ENCODE data around the gene HACD3.
A peak's percentile ranks its signal among the peaks of the same experiment; 100 is the strongest.

HACD3 gene

GRCh38 chr15:65569728-65570127 is 39.5 kb downstream of the HACD3 start:
- H3K4me3 ChIP-seq (ENCODE audit: low read depth, low read length): no peak overlapping the region
- H3K36me3 ChIP-seq (ENCODE audit: insufficient read depth, low read length): peaks cover 36% of the 10 kb centered on the region
- no peaks in the 10 kb centered on the region for H3K4me1 ChIP-seq (ENCODE audit: control insufficient read depth, insufficient read depth, low read length, unreplicated experiment)
- no peak overlapping the region for H3K27ac ChIP-seq (ENCODE audit: low read depth, low read length)
- H3K79me2 ChIP-seq (ENCODE audit: control insufficient read depth, insufficient read depth, low read length, unreplicated experiment): no peaks in the 10 kb centered on the region
- H2AFZ ChIP-seq (ENCODE audit: low read length, unreplicated experiment): no peak overlapping the region
- no peaks in the 10 kb centered on the region for H3K27me3 ChIP-seq (ENCODE audit: insufficient read depth, low read length)

GRCh38 chr15:65571971-65572370 is 41.7 kb downstream of the HACD3 start:
- no peaks in the 10 kb centered on the region for H3K27me3 ChIP-seq (ENCODE audit: insufficient read depth, low read length)
- H3K4me1 ChIP-seq (ENCODE audit: control insufficient read depth, insufficient read depth, low read length, unreplicated experiment): peaks cover 11% of the 10 kb centered on the region
- H2AFZ ChIP-seq (ENCODE audit: low read length, unreplicated experiment): no peak overlapping the region
- H3K79me2 ChIP-seq (ENCODE audit: control insufficient read depth, insufficient read depth, low read length, unreplicated experiment): no peaks in the 10 kb centered on the region
- H3K27ac ChIP-seq (ENCODE audit: low read depth, low read length): no peak overlapping the region
- H3K36me3 ChIP-seq (ENCODE audit: insufficient read depth, low read length): peaks cover 29% of the 10 kb centered on the region
- no peak overlapping the region for H3K4me3 ChIP-seq (ENCODE audit: low read depth, low read length)

- H3K27me3 ChIP-seq (ENCODE audit: insufficient read depth, low read length): no peaks in the 10 kb centered on the region
- H3K4me3 ChIP-seq (ENCODE audit: low read depth, low read length): no peak overlapping the region
- H3K79me2 ChIP-seq (ENCODE audit: control insufficient read depth, insufficient read depth, low read length, unreplicated experiment): no peaks in the 10 kb centered on the region
- peaks cover 34% of the 10 kb centered on the region for H3K4me1 ChIP-seq (ENCODE audit: control insufficient read depth, insufficient read depth, low read length, unreplicated experiment)
- H3K36me3 ChIP-seq (ENCODE audit: insufficient read depth, low read length): peaks cover 40% of the 10 kb centered on the region
- H2AFZ ChIP-seq (ENCODE audit: low read length, unreplicated experiment): no peak overlapping the region
- peak overlapping the region; percentile 72 for H3K27ac ChIP-seq (ENCODE audit: low read depth, low read length)
These were observed 46.4 kb downstream of the HACD3 start for GRCh38 chr15:65576664-65577063.

GRCh38 chr15:65577129-65577996 is 47.1 kb downstream of the HACD3 start:
- Histone ChIP-seq H3K4me1 (ENCODE audit: control insufficient read depth, insufficient read depth, low read length, unreplicated experiment) (peaks cover 34% of the 10 kb centered on the region), H2AFZ (ENCODE audit: low read length, unreplicated experiment) (no peak overlapping the region), H3K4me3 (ENCODE audit: low read depth, low read length) (no peak overlapping the region), H3K27me3 (ENCODE audit: insufficient read depth, low read length) (no peaks in the 10 kb centered on the region), H3K79me2 (ENCODE audit: control insufficient read depth, insufficient read depth, low read length, unreplicated experiment) (no peaks in the 10 kb centered on the region), H3K27ac (ENCODE audit: low read depth, low read length) (peak overlapping the region; percentile 72), H3K36me3 (ENCODE audit: insufficient read depth, low read length) (peaks cover 33% of the 10 kb centered on the region)

- H3K4me3 ChIP-seq (ENCODE audit: low read depth, low read length): no peak overlapping the region
- no peaks in the 10 kb centered on the region for H3K27me3 ChIP-seq (ENCODE audit: insufficient read depth, low read length)
- peaks cover 39% of the 10 kb centered on the region for H3K4me1 ChIP-seq (ENCODE audit: control insufficient read depth, insufficient read depth, low read length, unreplicated experiment)
- H3K36me3 ChIP-seq (ENCODE audit: insufficient read depth, low read length): peaks cover 38% of the 10 kb centered on the region
- H3K27ac ChIP-seq (ENCODE audit: low read depth, low read length): no peak overlapping the region
- H2AFZ ChIP-seq (ENCODE audit: low read length, unreplicated experiment): no peak overlapping the region
- no peaks in the 10 kb centered on the region for H3K79me2 ChIP-seq (ENCODE audit: control insufficient read depth, insufficient read depth, low read length, unreplicated experiment)
These were observed 48.9 kb downstream of the HACD3 start for GRCh38 chr15:65578904-65579728.

GRCh38 chr15:65579762-65580161 is 49.5 kb downstream of the HACD3 start:
- Histone ChIP-seq H3K27me3 (ENCODE audit: insufficient read depth, low read length) (no peaks in the 10 kb centered on the region), H3K27ac (ENCODE audit: low read depth, low read length) (peak overlapping the region; percentile 17; the same call in 1 of the 2 replicates), H3K36me3 (ENCODE audit: insufficient read depth, low read length) (peaks cover 42% of the 10 kb centered on the region), H3K4me1 (ENCODE audit: control insufficient read depth, insufficient read depth, low read length, unreplicated experiment) (peaks cover 43% of the 10 kb centered on the region), H3K79me2 (ENCODE audit: control insufficient read depth, insufficient read depth, low read length, unreplicated experiment) (no peaks in the 10 kb centered on the region), H3K4me3 (ENCODE audit: low read depth, low read length) (no peak overlapping the region), H2AFZ (ENCODE audit: low read length, unreplicated experiment) (no peak overlapping the region)

GRCh38 chr15:65580287-65580686 is 50.0 kb downstream of the HACD3 start:
- Histone ChIP-seq H2AFZ (ENCODE audit: low read length, unreplicated experiment) (no peak overlapping the region), H3K27me3 (ENCODE audit: insufficient read depth, low read length) (no peaks in the 10 kb centered on the region), H3K36me3 (ENCODE audit: insufficient read depth, low read length) (peaks cover 42% of the 10 kb centered on the region), H3K79me2 (ENCODE audit: control insufficient read depth, insufficient read depth, low read length, unreplicated experiment) (no peaks in the 10 kb centered on the region), H3K4me3 (ENCODE audit: low read depth, low read length) (no peak overlapping the region), H3K4me1 (ENCODE audit: control insufficient read depth, insufficient read depth, low read length, unreplicated experiment) (peaks cover 43% of the 10 kb centered on the region), H3K27ac (ENCODE audit: low read depth, low read length) (peak overlapping the region; percentile 17)

- H3K36me3 ChIP-seq (ENCODE audit: insufficient read depth, low read length): peaks cover 35% of the 10 kb centered on the region
These were observed 53.4 kb downstream of the HACD3 start for GRCh38 chr15:65583701-65584100.

GRCh38 chr15:65584241-65584640 is 54.0 kb downstream of the HACD3 start:
- Histone ChIP-seq H3K36me3 (ENCODE audit: insufficient read depth, low read length) (peaks cover 34% of the 10 kb centered on the region), H3K27ac (ENCODE audit: low read depth, low read length) (peak overlapping the region; percentile 58), H3K4me1 (ENCODE audit: control insufficient read depth, insufficient read depth, low read length, unreplicated experiment) (peaks cover 21% of the 10 kb centered on the region), H2AFZ (ENCODE audit: low read length, unreplicated experiment) (no peak overlapping the region), H3K79me2 (ENCODE audit: control insufficient read depth, insufficient read depth, low read length, unreplicated experiment) (no peaks in the 10 kb centered on the region), H3K27me3 (ENCODE audit: insufficient read depth, low read length) (no peaks in the 10 kb centered on the region), H3K4me3 (ENCODE audit: low read depth, low read length) (no peak overlapping the region)

More at GRCh38 chr15:65583701-65584100, 53.4 kb downstream of the HACD3 start:
- H2AFZ ChIP-seq (ENCODE audit: low read length, unreplicated experiment): no peak overlapping the region
- H3K79me2 ChIP-seq (ENCODE audit: control insufficient read depth, insufficient read depth, low read length, unreplicated experiment): no peaks in the 10 kb centered on the region
- peak overlapping the region; percentile 58 for H3K27ac ChIP-seq (ENCODE audit: low read depth, low read length)
- H3K4me3 ChIP-seq (ENCODE audit: low read depth, low read length): no peak overlapping the region
- no peaks in the 10 kb centered on the region for H3K27me3 ChIP-seq (ENCODE audit: insufficient read depth, low read length)
- peaks cover 21% of the 10 kb centered on the region for H3K4me1 ChIP-seq (ENCODE audit: control insufficient read depth, insufficient read depth, low read length, unreplicated experiment)

- Histone ChIP-seq H2AFZ (ENCODE audit: low read length, unreplicated experiment) (no peak overlapping the region), H3K79me2 (ENCODE audit: control insufficient read depth, insufficient read depth, low read length, unreplicated experiment) (no peaks in the 10 kb centered on the region), H3K4me1 (ENCODE audit: control insufficient read depth, insufficient read depth, low read length, unreplicated experiment) (peaks cover 9% of the 10 kb centered on the region), H3K27ac (ENCODE audit: low read depth, low read length) (no peak overlapping the region), H3K27me3 (ENCODE audit: insufficient read depth, low read length) (no peaks in the 10 kb centered on the region), H3K36me3 (ENCODE audit: insufficient read depth, low read length) (peaks cover 45% of the 10 kb centered on the region), H3K4me3 (ENCODE audit: low read depth, low read length) (no peak overlapping the region)
These were observed 56.8 kb downstream of the HACD3 start for GRCh38 chr15:65587094-65587493.
